Prostate gland (tissue), 2 donors: ENCODE data around the gene ALPK3. TPM values are rescaled to one million over a fixed set of nuclear protein-coding genes. Genes with fewer than 3 reads are reported as not detected.
A peak's percentile ranks its signal among the peaks of the same experiment; 100 is the strongest.

Experiments used
- DNase-seq: peaks from one replicate; pipeline ENCODE4 v3.0.0-alpha.2; 2019; ENCODE audit warnings: low spot score
- H3K27ac ChIP-seq, 2 donors: fragments of 200-600 bp; sonication (generic); 2 replicates each; pipeline ENCODE4 v1.5.1; 2017 to 2019
- H3K27me3 ChIP-seq: fragments of 200-600 bp; sonication (generic); replicated peaks from 2 replicates; pipeline ENCODE4 v1.5.1; 2019; ENCODE audit not compliant: insufficient read depth
- H3K36me3 ChIP-seq, 2 donors: fragments of 200-600 bp; sonication (generic); 1 replicate in 1 of 2; 2 replicates in 1 of 2; pipeline versions ENCODE4 v1.5.1 to v1.8.1; 2017 to 2019
- H3K4me1 ChIP-seq: fragments of 200-600 bp; sonication (generic); replicated peaks from 2 replicates; pipeline ENCODE4 v1.5.1; 2019
- H3K4me3 ChIP-seq, 2 donors: fragments of 200-600 bp; sonication (generic); 2 replicates each; pipeline ENCODE4 v1.5.1; 2017 to 2019
- H3K9me3 ChIP-seq: fragments of 200-600 bp; sonication (generic); 2 replicates; pipeline ENCODE4 v1.5.1; 2017
- POLR2A ChIP-seq: fragments of 450-650 bp; IDR thresholded peaks from one replicate; pipeline ENCODE4 v1.6.1; 2016; ENCODE audit warnings: antibody characterized with exemption, mild to moderate bottlenecking
- POLR2AphosphoS5 ChIP-seq: sonication (generic); formaldehyde crosslinking; IDR thresholded peaks from one replicate; pipeline ENCODE4 v1.6.1; 2017; ENCODE audit warnings: antibody characterized with exemption
- WGBS: methylation state at CpG from one replicate; pipeline ENCODE4 v1.1.5; 2018; 5-methylcytosine and 5-hydroxymethylcytosine counted together
- intact Hi-C: fragments of 100-400 bp; cut with DNase I; formaldehyde crosslinking; loops from one replicate; pipeline ENCODE4 v1.14.2; 2022
- total RNA-seq, 2 donors: library from RNA; depleted of rRNA; stranded (reverse); fragments of >200 nt; gene quantifications; one replicate each; pipeline ENCODE4 v1.1.0, GENCODE V29; 2016
- TF ChIP-seq, protein P1 (sequence below), 4 experiments: fragments of 200-600 bp in 2 of 4; fragments of 450-650 bp in 2 of 4; sonication (generic) in 2 of 4; IDR thresholded peaks; 1 replicate in 3 of 4; 2 replicates in 1 of 4; pipeline ENCODE4 v1.5.1; 2016 to 2019; ENCODE audit warnings: antibody characterized with exemption in 4 of 4, mild to moderate bottlenecking in 2 of 4, moderate library complexity in 2 of 4

The ALPK3 gene, protein sequence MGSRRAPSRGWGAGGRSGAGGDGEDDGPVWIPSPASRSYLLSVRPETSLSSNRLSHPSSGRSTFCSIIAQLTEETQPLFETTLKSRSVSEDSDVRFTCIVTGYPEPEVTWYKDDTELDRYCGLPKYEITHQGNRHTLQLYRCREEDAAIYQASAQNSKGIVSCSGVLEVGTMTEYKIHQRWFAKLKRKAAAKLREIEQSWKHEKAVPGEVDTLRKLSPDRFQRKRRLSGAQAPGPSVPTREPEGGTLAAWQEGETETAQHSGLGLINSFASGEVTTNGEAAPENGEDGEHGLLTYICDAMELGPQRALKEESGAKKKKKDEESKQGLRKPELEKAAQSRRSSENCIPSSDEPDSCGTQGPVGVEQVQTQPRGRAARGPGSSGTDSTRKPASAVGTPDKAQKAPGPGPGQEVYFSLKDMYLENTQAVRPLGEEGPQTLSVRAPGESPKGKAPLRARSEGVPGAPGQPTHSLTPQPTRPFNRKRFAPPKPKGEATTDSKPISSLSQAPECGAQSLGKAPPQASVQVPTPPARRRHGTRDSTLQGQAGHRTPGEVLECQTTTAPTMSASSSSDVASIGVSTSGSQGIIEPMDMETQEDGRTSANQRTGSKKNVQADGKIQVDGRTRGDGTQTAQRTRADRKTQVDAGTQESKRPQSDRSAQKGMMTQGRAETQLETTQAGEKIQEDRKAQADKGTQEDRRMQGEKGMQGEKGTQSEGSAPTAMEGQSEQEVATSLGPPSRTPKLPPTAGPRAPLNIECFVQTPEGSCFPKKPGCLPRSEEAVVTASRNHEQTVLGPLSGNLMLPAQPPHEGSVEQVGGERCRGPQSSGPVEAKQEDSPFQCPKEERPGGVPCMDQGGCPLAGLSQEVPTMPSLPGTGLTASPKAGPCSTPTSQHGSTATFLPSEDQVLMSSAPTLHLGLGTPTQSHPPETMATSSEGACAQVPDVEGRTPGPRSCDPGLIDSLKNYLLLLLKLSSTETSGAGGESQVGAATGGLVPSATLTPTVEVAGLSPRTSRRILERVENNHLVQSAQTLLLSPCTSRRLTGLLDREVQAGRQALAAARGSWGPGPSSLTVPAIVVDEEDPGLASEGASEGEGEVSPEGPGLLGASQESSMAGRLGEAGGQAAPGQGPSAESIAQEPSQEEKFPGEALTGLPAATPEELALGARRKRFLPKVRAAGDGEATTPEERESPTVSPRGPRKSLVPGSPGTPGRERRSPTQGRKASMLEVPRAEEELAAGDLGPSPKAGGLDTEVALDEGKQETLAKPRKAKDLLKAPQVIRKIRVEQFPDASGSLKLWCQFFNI (N-terminal part only)
- total RNA-seq = 1 to 10 TPM in 1 of 2 donors, under 1 TPM in 1; 0.68 to 7.2 TPM

DNA sequence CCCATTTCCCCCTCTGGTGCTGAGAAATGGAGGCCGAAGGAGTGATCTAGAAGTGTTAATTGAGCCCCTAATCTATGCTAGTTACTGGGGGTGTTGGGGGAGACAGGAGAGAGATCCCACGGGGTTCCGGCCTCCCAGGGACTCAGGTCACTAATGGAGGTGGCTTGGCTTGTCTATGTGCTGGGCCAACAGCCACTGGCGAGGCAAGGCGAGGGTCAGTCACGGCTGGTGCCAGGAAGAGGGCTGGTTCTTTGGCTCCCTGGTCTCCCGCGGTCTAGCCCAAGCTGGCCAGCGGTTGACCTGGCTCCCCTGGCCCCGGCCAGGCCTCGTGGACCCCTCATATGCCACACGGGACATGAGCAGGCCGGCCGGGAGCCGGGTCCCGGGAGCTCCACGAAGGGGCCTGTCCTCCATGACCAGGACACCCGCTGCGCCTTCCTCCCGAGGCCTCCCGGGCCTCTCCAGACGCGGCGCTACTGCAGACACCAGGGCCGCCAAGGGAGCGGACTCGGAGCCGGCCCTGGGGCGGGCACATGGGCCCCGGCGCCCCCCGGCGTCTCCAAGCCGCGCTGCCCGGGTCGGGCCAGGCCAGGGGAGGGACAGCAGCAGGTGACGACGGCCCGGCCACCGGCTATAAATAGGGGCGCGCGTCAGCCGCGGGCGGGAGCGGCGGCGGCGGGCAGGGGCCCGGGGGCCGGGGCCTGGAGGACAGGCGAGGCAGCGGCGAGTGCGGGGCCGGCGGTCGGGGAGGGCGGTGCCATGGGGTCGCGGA is at the start of gene ALPK3:
ALPK3 (plus strand) TSS at position 663 of the 772 bp plus-strand sequence; CDS start at position 760, 97 bp downstream.
- peak within 1 kb of the TSS; percentile 46 to 55 for H3K27ac ChIP-seq
- H3K36me3 ChIP-seq = no peaks in the 10 kb centered on the region
- WGBS = 41% methylated on average over 53 of the region's 63 CpGs
- peak within 1 kb of the TSS in 1 of 2 donors; percentile 3 for H3K4me3 ChIP-seq
- H3K9me3 ChIP-seq = no peaks in the 10 kb centered on the region
- TF ChIP-seq POLR2A (no peak), POLR2AphosphoS5 (no peak)
- TF ChIP-seq, protein P1, sequence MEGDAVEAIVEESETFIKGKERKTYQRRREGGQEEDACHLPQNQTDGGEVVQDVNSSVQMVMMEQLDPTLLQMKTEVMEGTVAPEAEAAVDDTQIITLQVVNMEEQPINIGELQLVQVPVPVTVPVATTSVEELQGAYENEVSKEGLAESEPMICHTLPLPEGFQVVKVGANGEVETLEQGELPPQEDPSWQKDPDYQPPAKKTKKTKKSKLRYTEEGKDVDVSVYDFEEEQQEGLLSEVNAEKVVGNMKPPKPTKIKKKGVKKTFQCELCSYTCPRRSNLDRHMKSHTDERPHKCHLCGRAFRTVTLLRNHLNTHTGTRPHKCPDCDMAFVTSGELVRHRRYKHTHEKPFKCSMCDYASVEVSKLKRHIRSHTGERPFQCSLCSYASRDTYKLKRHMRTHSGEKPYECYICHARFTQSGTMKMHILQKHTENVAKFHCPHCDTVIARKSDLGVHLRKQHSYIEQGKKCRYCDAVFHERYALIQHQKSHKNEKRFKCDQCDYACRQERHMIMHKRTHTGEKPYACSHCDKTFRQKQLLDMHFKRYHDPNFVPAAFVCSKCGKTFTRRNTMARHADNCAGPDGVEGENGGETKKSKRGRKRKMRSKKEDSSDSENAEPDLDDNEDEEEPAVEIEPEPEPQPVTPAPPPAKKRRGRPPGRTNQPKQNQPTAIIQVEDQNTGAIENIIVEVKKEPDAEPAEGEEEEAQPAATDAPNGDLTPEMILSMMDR (IDR thresholded peaks at IDR 0.05) = no peak
- peaks cover 8% of the 10 kb centered on the region for H3K4me1 ChIP-seq
- no peak for DNase-seq
- no peaks in the 10 kb centered on the region for H3K27me3 ChIP-seq
- intact Hi-C loops = no loop called here

DNA sequence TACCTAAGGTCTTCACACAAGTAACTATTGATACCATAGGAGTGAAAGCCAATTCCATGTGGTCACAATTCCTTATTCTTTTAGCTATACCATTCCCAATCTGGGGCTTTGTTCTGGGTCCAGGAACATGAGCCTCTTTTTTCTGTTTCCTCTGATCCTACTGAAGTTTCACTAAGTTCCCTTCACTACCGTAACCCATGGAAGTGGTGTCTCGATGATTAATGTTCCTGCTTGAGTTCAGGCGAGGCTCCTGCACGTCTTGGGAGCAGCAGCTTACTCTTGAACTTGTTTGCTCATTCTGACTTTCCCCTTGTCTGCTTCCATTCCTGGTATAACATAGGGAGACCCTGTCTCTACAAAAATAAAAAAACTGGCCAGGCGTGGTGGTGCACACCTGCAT is 45.1 kb upstream of the ALPK3 start:
- Histone ChIP-seq H3K4me1 (no peaks in the 10 kb centered on the region), H3K4me3 (no peak overlapping the region), H3K27ac (no peak overlapping the region), H3K36me3 (no peaks in the 10 kb centered on the region), H3K9me3 (no peaks in the 10 kb centered on the region), H3K27me3 (no peaks in the 10 kb centered on the region)
- 58% methylated on average over 5 of the region's 5 CpGs for WGBS
- DNase-seq = no peak
- TF ChIP-seq POLR2A (no peak), POLR2AphosphoS5 (no peak)
- TF ChIP-seq, protein P1 (IDR thresholded peaks at IDR 0.05) = no peak
- intact Hi-C loops = no loop called here

DNA sequence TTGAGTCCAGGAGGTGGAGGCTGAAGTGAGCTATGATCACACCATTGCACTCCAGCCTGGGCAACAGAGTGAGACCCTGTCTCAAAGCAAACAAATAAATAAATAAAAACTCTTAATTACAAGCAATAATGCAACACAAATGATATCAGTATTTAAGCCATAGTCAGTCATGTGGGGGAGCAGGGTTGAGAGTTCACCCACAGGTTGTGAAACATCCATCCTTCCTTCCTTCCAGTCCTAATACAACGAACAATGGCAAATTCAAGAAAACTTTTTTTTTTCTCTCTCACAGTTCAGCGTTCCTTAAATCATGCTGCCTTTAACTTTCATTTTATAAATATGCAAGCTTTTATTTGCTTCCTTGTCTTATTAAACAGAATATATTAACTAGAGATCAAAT is 44.7 kb upstream of the ALPK3 start:
- DNase-seq = no peak
- H3K36me3 ChIP-seq = no peaks in the 10 kb centered on the region
- 41% methylated on average over 2 of the region's 2 CpGs for WGBS
- H3K4me1 ChIP-seq = no peaks in the 10 kb centered on the region
- TF ChIP-seq, protein P1 (IDR thresholded peaks at IDR 0.05) = no peak
- H3K9me3 ChIP-seq = no peaks in the 10 kb centered on the region
- no peaks in the 10 kb centered on the region for H3K27me3 ChIP-seq
- no peak overlapping the region for H3K4me3 ChIP-seq
- intact Hi-C loops = no loop called here
- H3K27ac ChIP-seq = no peak overlapping the region

DNA sequence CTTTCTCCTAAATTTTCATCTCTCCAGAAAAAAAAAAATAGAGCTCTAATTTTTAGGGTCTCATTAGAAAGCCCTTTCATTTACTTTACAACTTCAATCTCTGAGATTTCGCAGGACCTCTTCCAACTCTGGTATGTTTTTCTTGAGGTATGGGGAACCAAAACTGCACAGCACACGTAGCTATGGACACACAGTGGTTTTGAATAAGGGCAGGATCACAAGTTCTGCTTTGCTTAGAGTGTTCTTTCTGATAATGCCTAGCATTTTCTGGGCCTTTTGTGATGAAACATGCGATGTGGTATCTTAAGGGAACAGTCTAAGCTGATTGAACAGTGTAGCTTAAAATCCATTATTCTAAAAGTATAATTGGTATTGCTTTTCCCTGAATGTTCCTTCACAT is 43.4 kb upstream of the ALPK3 start:
- Histone ChIP-seq H3K27ac (no peak overlapping the region), H3K36me3 (no peaks in the 10 kb centered on the region), H3K4me1 (no peaks in the 10 kb centered on the region), H3K4me3 (no peak overlapping the region), H3K27me3 (no peaks in the 10 kb centered on the region), H3K9me3 (no peaks in the 10 kb centered on the region)
- no peak for DNase-seq
- intact Hi-C loops = no loop called here
- WGBS = 94% methylated on average over 3 of the region's 3 CpGs
- TF ChIP-seq POLR2A (no peak), POLR2AphosphoS5 (no peak)
- TF ChIP-seq, protein P1 (IDR thresholded peaks at IDR 0.05) = no peak
